KBM-7 (cell line): ENCODE measurements around the gene UBL7.
"Not testable (repeated sequence)": the region's sequence is repeated elsewhere in the genome, so short reads cannot be mapped to it uniquely, and the experiment has no call there.

ENCODE experiments used
- DNase-seq: peaks from one replicate; pipeline ENCODE4 v3.0.0-alpha.2; 2015
- in situ Hi-C: fragments of 300-500 bp; cut with MboI; formaldehyde crosslinking; loops from 2 replicates; pipeline ENCODE4 v1.14.3; 2020; ENCODE audit warnings: low sequenced_read_pairs, low pct_unique_long_range_greater_than_20kb, mixed read lengths

Gene UBL7

GRCh38 chr15:74464897-74465296 is 3.9 kb upstream of the UBL7 start:
- in situ Hi-C loops, result no loop called here

GRCh38 chr15:74464216-74464615 is 3.3 kb upstream of the UBL7 start:
- DNase-seq, result peak; percentile 89
- in situ Hi-C loops, result no loop called here

More at GRCh38 chr15:74464897-74465296, 3.9 kb upstream of the UBL7 start:
- no peak for DNase-seq

- in situ Hi-C loops, result no loop called here
- no peak for DNase-seq
Observed at GRCh38 chr15:74463634-74464033, 2.7 kb upstream of the UBL7 start.

GRCh38 chr15:74461847-74462511 is 1.0 kb upstream of the UBL7 start:
- in situ Hi-C loops, result no loop called here
- DNase-seq, result no peak

GRCh38 chr15:74460298-74460697 is 662 bp downstream of the UBL7 start:
- no peak for DNase-seq
- in situ Hi-C loops, result no loop called here

- in situ Hi-C loops, DNase-seq: not testable (repeated sequence)
Observed at GRCh38 chr15:74459798-74460197, 1.2 kb downstream of the UBL7 start.

- in situ Hi-C loops, result no loop called here
- no peak for DNase-seq
Observed at GRCh38 chr15:74458473-74458872, 2.5 kb downstream of the UBL7 start.

GRCh38 chr15:74457036-74457435 is 3.9 kb downstream of the UBL7 start:
- in situ Hi-C loops, DNase-seq: not testable (repeated sequence)

- in situ Hi-C loops, result no loop called here
- DNase-seq, result peak; percentile 26
Observed at GRCh38 chr15:74454764-74455500, 6.0 kb downstream of the UBL7 start.

GRCh38 chr15:74453925-74454763 is 6.8 kb downstream of the UBL7 start:
- in situ Hi-C loops, result no loop called here

GRCh38 chr15:74451861-74452835 is 8.8 kb downstream of the UBL7 start:
- DNase-seq, result no peak
- in situ Hi-C loops, result no loop called here

More at GRCh38 chr15:74453925-74454763, 6.8 kb downstream of the UBL7 start:
- DNase-seq, result peak; percentile 41

- in situ Hi-C loops, result no loop called here
- no peak for DNase-seq
Observed at GRCh38 chr15:74451322-74451721, 9.6 kb downstream of the UBL7 start.

GRCh38 chr15:74449643-74450205 is 11.2 kb downstream of the UBL7 start:
- no peak for DNase-seq
- in situ Hi-C loops, result no loop called here

- DNase-seq, result no peak
- in situ Hi-C loops, result no loop called here
Observed at GRCh38 chr15:74449095-74449494, 11.9 kb downstream of the UBL7 start.

- in situ Hi-C loops, result no loop called here
- DNase-seq, result no peak
Observed at GRCh38 chr15:74445816-74446763, 14.9 kb downstream of the UBL7 start.

- in situ Hi-C loops, result no loop called here
- no peak for DNase-seq
Observed at GRCh38 chr15:74444106-74445062, 16.6 kb downstream of the UBL7 start.
